ENCODE data around the gene EXT2. TPM values are rescaled to one million over a fixed set of nuclear protein-coding genes. Genes with fewer than 3 reads are reported as not detected.

Gene EXT2
- total RNA-seq, 1 donor from 2014 or later, result 76.6 TPM

GRCh38 chr11:44244639-44245310 lies 149.3 kb downstream of the EXT2 start:
- DNase-seq, result no peak

- DNase-seq, result no peak
Measured at GRCh38 chr11:44246726-44247125, 151.2 kb downstream of the EXT2 start.

- no peak for DNase-seq
Measured at GRCh38 chr11:44247508-44247907, 152.0 kb downstream of the EXT2 start.

GRCh38 chr11:44248109-44248508 lies 152.6 kb downstream of the EXT2 start:
- DNase-seq, result no peak

- DNase-seq, result no peak
Measured at GRCh38 chr11:44250421-44250820, 154.9 kb downstream of the EXT2 start.

- no peak for DNase-seq
Measured at GRCh38 chr11:44252999-44253602, 157.6 kb downstream of the EXT2 start.

GRCh38 chr11:44255406-44256071 lies 160.1 kb downstream of the EXT2 start:
- no peak for DNase-seq

GRCh38 chr11:44256673-44257291 lies 161.3 kb downstream of the EXT2 start:
- DNase-seq, result no peak

- no peak for DNase-seq
Measured at GRCh38 chr11:44257338-44258189, 162.1 kb downstream of the EXT2 start.

GRCh38 chr11:44258190-44258489 lies 162.7 kb downstream of the EXT2 start:
- no peak for DNase-seq

GRCh38 chr11:44258839-44259420 lies 163.5 kb downstream of the EXT2 start:
- no peak for DNase-seq

GRCh38 chr11:44260081-44260480 lies 164.6 kb downstream of the EXT2 start:
- DNase-seq, result no peak

GRCh38 chr11:44261800-44262591 lies 166.5 kb downstream of the EXT2 start:
- DNase-seq, result no peak

- no peak for DNase-seq
Measured at GRCh38 chr11:44263738-44264437, 168.4 kb downstream of the EXT2 start.

GRCh38 chr11:44264438-44264749 lies 168.9 kb downstream of the EXT2 start:
- no peak for DNase-seq

- no peak for DNase-seq
Measured at GRCh38 chr11:44264761-44265160, 169.3 kb downstream of the EXT2 start.

- DNase-seq, result no peak
Measured at GRCh38 chr11:44266056-44266780, 170.7 kb downstream of the EXT2 start.

GRCh38 chr11:44267006-44267749 lies 171.7 kb downstream of the EXT2 start:
- no peak for DNase-seq

Measured in skin of body (tissue), 2 donors.